ENCODE results near the gene DTL.

GRCh38 chr1:212106286-212106792, 70.8 kb downstream of the DTL start:
- TF ChIP-seq, protein P1, sequence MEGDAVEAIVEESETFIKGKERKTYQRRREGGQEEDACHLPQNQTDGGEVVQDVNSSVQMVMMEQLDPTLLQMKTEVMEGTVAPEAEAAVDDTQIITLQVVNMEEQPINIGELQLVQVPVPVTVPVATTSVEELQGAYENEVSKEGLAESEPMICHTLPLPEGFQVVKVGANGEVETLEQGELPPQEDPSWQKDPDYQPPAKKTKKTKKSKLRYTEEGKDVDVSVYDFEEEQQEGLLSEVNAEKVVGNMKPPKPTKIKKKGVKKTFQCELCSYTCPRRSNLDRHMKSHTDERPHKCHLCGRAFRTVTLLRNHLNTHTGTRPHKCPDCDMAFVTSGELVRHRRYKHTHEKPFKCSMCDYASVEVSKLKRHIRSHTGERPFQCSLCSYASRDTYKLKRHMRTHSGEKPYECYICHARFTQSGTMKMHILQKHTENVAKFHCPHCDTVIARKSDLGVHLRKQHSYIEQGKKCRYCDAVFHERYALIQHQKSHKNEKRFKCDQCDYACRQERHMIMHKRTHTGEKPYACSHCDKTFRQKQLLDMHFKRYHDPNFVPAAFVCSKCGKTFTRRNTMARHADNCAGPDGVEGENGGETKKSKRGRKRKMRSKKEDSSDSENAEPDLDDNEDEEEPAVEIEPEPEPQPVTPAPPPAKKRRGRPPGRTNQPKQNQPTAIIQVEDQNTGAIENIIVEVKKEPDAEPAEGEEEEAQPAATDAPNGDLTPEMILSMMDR (IDR thresholded peaks at IDR 0.05): no peak
- TF ChIP-seq POLR2A (IDR thresholded peaks at IDR 0.05): no peak

Measured in heart left ventricle (tissue), 13 donors.